GM21515 (cell line): ENCODE measurements around the gene NACC1.

Experiments
- ATAC-seq: cut with Tn5 transposase; IDR thresholded peaks from one replicate; pipeline ENCODE4 v1.9.1; 2021; ENCODE audit not compliant: unreplicated experiment

The NACC1 gene

GRCh38 chr19:13118424-13119193 lies 545 bp downstream of the NACC1 start:
- ATAC-seq, result peak; percentile 1

- ATAC-seq, result no peak
Observed at GRCh38 chr19:13119627-13120026, 1.6 kb downstream of the NACC1 start.

GRCh38 chr19:13120031-13120430 lies 2.0 kb downstream of the NACC1 start:
- ATAC-seq, result no peak

GRCh38 chr19:13120817-13121216 lies 2.8 kb downstream of the NACC1 start:
- ATAC-seq, result no peak

GRCh38 chr19:13121551-13122274 lies 3.6 kb downstream of the NACC1 start:
- ATAC-seq, result no peak

GRCh38 chr19:13122275-13122878 lies 4.3 kb downstream of the NACC1 start:
- no peak for ATAC-seq

GRCh38 chr19:13122980-13123957 lies 5.2 kb downstream of the NACC1 start:
- ATAC-seq, result no peak

GRCh38 chr19:13127051-13127450 lies 9.0 kb downstream of the NACC1 start:
- ATAC-seq, result no peak

GRCh38 chr19:13127811-13128575 lies 9.9 kb downstream of the NACC1 start:
- no peak for ATAC-seq

- ATAC-seq, result no peak
Observed at GRCh38 chr19:13128583-13128982, 10.5 kb downstream of the NACC1 start.

- ATAC-seq, result no peak
Observed at GRCh38 chr19:13129384-13129783, 11.3 kb downstream of the NACC1 start.

GRCh38 chr19:13130886-13131490 lies 12.9 kb downstream of the NACC1 start:
- no peak for ATAC-seq

- ATAC-seq, result no peak
Observed at GRCh38 chr19:13132471-13133180, 14.6 kb downstream of the NACC1 start.

GRCh38 chr19:13133241-13133870 lies 15.3 kb downstream of the NACC1 start:
- ATAC-seq, result no peak

GRCh38 chr19:13134626-13135025 lies 16.6 kb downstream of the NACC1 start:
- ATAC-seq, result no peak

- no peak for ATAC-seq
Observed at GRCh38 chr19:13135068-13136062, 17.3 kb downstream of the NACC1 start.

GRCh38 chr19:13137290-13137794 lies 19.3 kb downstream of the NACC1 start:
- ATAC-seq, result no peak
